H9 (cell line): ENCODE measurements around the gene USP40. TPM values are rescaled to one million over a fixed set of nuclear protein-coding genes. Genes with fewer than 3 reads are reported as not detected.

Experiments used
- DNase-seq: peaks from one replicate; pipeline ENCODE4 v3.0.0-alpha.2; 2017
- H2AFZ ChIP-seq: one replicate; pipeline ENCODE4 v1.6.1; 2013; ENCODE audit warnings: mild to moderate bottlenecking, low read length, control low read depth, moderate library complexity
- H2AK5ac ChIP-seq: 2 replicates; pipeline ENCODE4 v1.6.1; 2013; ENCODE audit warnings: low read length, control low read depth, mixed read lengths; ENCODE audit not compliant: insufficient read length
- H2BK120ac ChIP-seq: one replicate; pipeline ENCODE4 v1.6.1; 2013; ENCODE audit warnings: low read depth, mild to moderate bottlenecking, low read length, control low read depth, inconsistent platforms; ENCODE audit not compliant: poor library complexity, severe bottlenecking
- H2BK12ac ChIP-seq: 2 replicates; pipeline ENCODE4 v1.6.1; 2013; ENCODE audit warnings: low read length, control low read depth, mixed read lengths, low read depth; ENCODE audit not compliant: insufficient read length
- H2BK15ac ChIP-seq: 2 replicates; pipeline ENCODE4 v1.6.1; 2013; ENCODE audit warnings: low read depth, low read length, control low read depth
- H2BK20ac ChIP-seq: one replicate; pipeline ENCODE4 v1.6.1; 2013; ENCODE audit warnings: low read depth, mild to moderate bottlenecking, low read length, control low read depth, inconsistent platforms; ENCODE audit not compliant: poor library complexity, severe bottlenecking
- H2BK5ac ChIP-seq: 2 replicates; pipeline ENCODE4 v1.6.1; 2013; ENCODE audit warnings: low read length, control low read depth, mixed read lengths; ENCODE audit not compliant: insufficient read length
- H3K14ac ChIP-seq: 2 replicates; pipeline ENCODE4 v1.6.1; 2013; ENCODE audit warnings: low read length, control low read depth; ENCODE audit not compliant: insufficient read depth
- H3K18ac ChIP-seq: 2 replicates; pipeline ENCODE4 v1.6.1; 2013; ENCODE audit warnings: low read depth, mild to moderate bottlenecking, mixed read lengths, low read length, control low read depth; ENCODE audit not compliant: insufficient read length
- H3K23ac ChIP-seq: 2 replicates; pipeline ENCODE4 v1.6.1; 2013; ENCODE audit warnings: low read length, control low read depth, mixed read lengths, low read depth; ENCODE audit not compliant: insufficient read length
- H3K23me2 ChIP-seq: 2 replicates; pipeline ENCODE4 v1.6.1; 2013; ENCODE audit warnings: low read depth, mild to moderate bottlenecking, mixed read lengths, low read length, control low read depth; ENCODE audit not compliant: insufficient read length, poor library complexity, severe bottlenecking
- H3K27ac ChIP-seq: 2 replicates; pipeline ENCODE4 v1.5.1; 2013; ENCODE audit warnings: low read length, control low read depth, mixed read lengths, low read depth; ENCODE audit not compliant: insufficient read length
- H3K27me3 ChIP-seq: 2 replicates; pipeline ENCODE4 v1.6.1; 2013; ENCODE audit warnings: low read length, control low read depth, inconsistent platforms; ENCODE audit not compliant: insufficient read depth
- H3K4ac ChIP-seq: 2 replicates; pipeline ENCODE4 v1.6.1; 2013; ENCODE audit warnings: low read depth, mild to moderate bottlenecking, control low read depth, inconsistent platforms, low read length, moderate library complexity
- H3K4me1 ChIP-seq: 2 replicates; pipeline ENCODE4 v1.6.1; 2013; ENCODE audit warnings: low read length, control low read depth, inconsistent platforms; ENCODE audit not compliant: insufficient read depth
- H3K4me2 ChIP-seq: 2 replicates; pipeline ENCODE4 v1.6.1; 2013; ENCODE audit warnings: low read length, control low read depth, mixed read lengths; ENCODE audit not compliant: insufficient read length, insufficient read depth
- H3K56ac ChIP-seq: 2 replicates; pipeline ENCODE4 v1.6.1; 2013; ENCODE audit warnings: low read depth, mild to moderate bottlenecking, mixed read lengths, low read length, control low read depth; ENCODE audit not compliant: insufficient read length
- H3K79me1 ChIP-seq: 2 replicates; pipeline ENCODE4 v1.6.1; 2013; ENCODE audit warnings: low read depth, mild to moderate bottlenecking, moderate library complexity, low read length, control low read depth, inconsistent platforms; ENCODE audit not compliant: insufficient read depth, poor library complexity, severe bottlenecking
- H3K79me2 ChIP-seq: 2 replicates; pipeline ENCODE4 v1.6.1; 2013; ENCODE audit warnings: low read length, control low read depth, inconsistent platforms; ENCODE audit not compliant: insufficient read depth
- H3K9ac ChIP-seq: 2 replicates; pipeline ENCODE4 v1.6.1; 2013; ENCODE audit warnings: low read length, control low read depth, mixed read lengths; ENCODE audit not compliant: insufficient read length; ENCODE audit errors: extremely low read depth
- H3K9me3 ChIP-seq: one replicate; pipeline ENCODE4 v1.6.1; 2013; ENCODE audit warnings: low read depth, low read length, inconsistent platforms; ENCODE audit not compliant: control insufficient read depth
- H3T11ph ChIP-seq: one replicate; pipeline ENCODE4 v1.6.1; 2013; ENCODE audit warnings: mild to moderate bottlenecking, low read length, control low read depth, inconsistent platforms
- H4K20me1 ChIP-seq: one replicate; pipeline ENCODE4 v1.6.1; 2013; ENCODE audit not compliant: control insufficient read depth, insufficient read length, insufficient read depth
- H4K5ac ChIP-seq: 2 replicates; pipeline ENCODE4 v1.6.1; 2013; ENCODE audit warnings: low read depth, mild to moderate bottlenecking, mixed read lengths, low read length, control low read depth; ENCODE audit not compliant: insufficient read length
- H4K8ac ChIP-seq: replicated peaks from 2 replicates; pipeline ENCODE4 v1.6.1; 2013; ENCODE audit warnings: low read length, control low read depth, mixed read lengths, low read depth; ENCODE audit not compliant: insufficient read length
- H4K91ac ChIP-seq: 2 replicates; pipeline ENCODE4 v1.6.1; 2013; ENCODE audit warnings: low read depth, mild to moderate bottlenecking, moderate library complexity, mixed read lengths, low read length, control low read depth; ENCODE audit not compliant: insufficient read length
- H3K27ac Mint-ChIP-seq, 3 experiments: 2 replicates in 2 of 3; 3 replicates in 1 of 3; pipeline ENCODE4 v1.8.0; 2020 to 2021; ENCODE audit warnings: mixed read lengths in 3 of 3, mild to moderate bottlenecking in 1 of 3, moderate library complexity in 1 of 3
- H3K27me3 Mint-ChIP-seq: 2 replicates; pipeline ENCODE4 v1.8.0; 2021; ENCODE audit warnings: low read depth, mild to moderate bottlenecking, moderate library complexity, mixed read lengths
- H3K36me3 Mint-ChIP-seq, 3 experiments: 2 replicates in 2 of 3; 3 replicates in 1 of 3; pipeline ENCODE4 v1.8.0; 2020 to 2021; ENCODE audit warnings: low read depth in 3 of 3, mixed read lengths in 3 of 3; ENCODE audit not compliant: insufficient read depth in 1 of 3
- H3K4me1 Mint-ChIP-seq, 2 experiments: 2 replicates each; pipeline ENCODE4 v1.8.0; 2020; ENCODE audit warnings: mixed read lengths in 2 of 2
- H3K4me3 Mint-ChIP-seq, 2 experiments: 2 replicates in 1 of 2; 3 replicates in 1 of 2; pipeline ENCODE4 v1.8.0; 2020 to 2021; ENCODE audit warnings: mild to moderate bottlenecking in 2 of 2, mixed read lengths in 2 of 2, moderate library complexity in 1 of 2
- H3K9me3 Mint-ChIP-seq, 2 experiments: 2 replicates in 1 of 2; 3 replicates in 1 of 2; pipeline ENCODE4 v1.8.0; 2020; ENCODE audit warnings: mild to moderate bottlenecking in 2 of 2, mixed read lengths in 2 of 2, moderate library complexity in 1 of 2
- CTCF ChIP-seq: fragments of 200-600 bp; sonication (generic); conservative IDR thresholded peaks from 3 replicates; pipeline ENCODE4 v1.8.0; 2021; ENCODE audit warnings: antibody characterized with exemption, mild to moderate bottlenecking
- WGBS: extraction: QIAGEN DNeasy Blood & Tissue Kit; methylation state at CpG from one replicate; pipeline ENCODE4 v1.1.7; 2013; ENCODE audit warnings: missing lambda C conversion rate, low lambda C conversion rate, mixed read lengths; ENCODE audit not compliant: insufficient read length; ENCODE audit errors: extremely low coverage; 5-methylcytosine and 5-hydroxymethylcytosine counted together
- long read RNA-seq: library from polyadenylated mRNA; unstranded; transcript quantifications from one replicate; pipeline ENCODE4 v2.0.0, GENCODE V29; 2020
- total RNA-seq: library from RNA; stranded (reverse); gene quantifications from 2 replicates; pipeline ENCODE4 v1.2.1, GENCODE V29; 2021

USP40 gene
- 6.0 and 7.5 TPM in 2 replicates for total RNA-seq
- long read RNA-seq, partial matches to known transcripts = 13 of 24 reads
- long read RNA-seq, other reads (novel, unspliced or antisense) = 11 of 24 reads

GRCh38 chr2:233566141-233566956 lies at the start of gene USP40:
TSS of gene USP40 (minus strand) at chr2:233566782. CDS start at chr2:233565554, 1,228 bp downstream.
- Histone ChIP-seq H3K79me2 (no peaks in the 10 kb centered on the region), H3K9ac (peak within 1 kb of the TSS; percentile 97), H3K4me2 (peak within 1 kb of the TSS; percentile 74), H2BK20ac (no peak within 1 kb of the TSS), H4K5ac (no peak within 1 kb of the TSS), H3K4ac (no peak within 1 kb of the TSS), H3K9me3 (no peaks in the 10 kb centered on the region), H2BK5ac (no peak within 1 kb of the TSS), H4K91ac (no peak within 1 kb of the TSS), H3K18ac (peak within 1 kb of the TSS; percentile 99), H2AK5ac (no peak within 1 kb of the TSS), H2BK12ac (no peak within 1 kb of the TSS), H3K4me1 (no peaks in the 10 kb centered on the region), H3K79me1 (no peaks in the 10 kb centered on the region), H3K14ac (peak within 1 kb of the TSS; percentile 98), H4K20me1 (no peaks in the 10 kb centered on the region), H2BK120ac (no peak within 1 kb of the TSS), H3K23ac (no peak within 1 kb of the TSS), H3K27ac (peak within 1 kb of the TSS; percentile 63), H2AFZ (no peak within 1 kb of the TSS), H4K8ac (peak within 1 kb of the TSS; percentile 14), H3K27me3 (no peaks in the 10 kb centered on the region), H2BK15ac (no peak within 1 kb of the TSS), H3K56ac (no peak within 1 kb of the TSS), H3K23me2 (peaks cover 8% of the 10 kb centered on the region), H3T11ph (no peak within 1 kb of the TSS)
- H3K4me1 Mint-ChIP-seq = peaks cover 9 to 13% of the 10 kb centered on the region in 2 experiments
- peak; percentile 91 for DNase-seq
- no CpG with 5 or more reads among the region's 51 CpGs for WGBS
- no peaks in the 10 kb centered on the region for H3K36me3 Mint-ChIP-seq
- H3K4me3 Mint-ChIP-seq = peak within 1 kb of the TSS; percentile 89 to 93
- TF ChIP-seq CTCF = no peak
- no peaks in the 10 kb centered on the region; the same call in 1 of the 2 replicates for H3K27me3 Mint-ChIP-seq
- peak within 1 kb of the TSS; percentile 98 to 99 (median 98) for H3K27ac Mint-ChIP-seq
- no peaks in the 10 kb centered on the region for H3K9me3 Mint-ChIP-seq
